Measurements from ENCODE around the gene ZSWIM5.
A peak's percentile ranks its signal among the peaks of the same experiment; 100 is the strongest.
"Not testable (repeated sequence)": the region's sequence is repeated elsewhere in the genome, so short reads cannot be mapped to it uniquely, and the experiment has no call there.

Gene ZSWIM5

GRCh38 chr1:45084562-45084961 is 121.8 kb downstream of the ZSWIM5 start:
- DNase-seq: no peak

- DNase-seq: no peak
Observed at GRCh38 chr1:45079533-45079932, 126.9 kb downstream of the ZSWIM5 start.

GRCh38 chr1:45076959-45077358 is 129.4 kb downstream of the ZSWIM5 start:
- DNase-seq: not testable (repeated sequence)

GRCh38 chr1:45071567-45071966 is 134.8 kb downstream of the ZSWIM5 start:
- no peak for DNase-seq

- DNase-seq: no peak
Observed at GRCh38 chr1:45067806-45068205, 138.6 kb downstream of the ZSWIM5 start.

- no peak for DNase-seq
Observed at GRCh38 chr1:45065083-45065482, 141.3 kb downstream of the ZSWIM5 start.

GRCh38 chr1:45062463-45062862 is 143.9 kb downstream of the ZSWIM5 start:
- not testable (repeated sequence) for DNase-seq

GRCh38 chr1:45059829-45060228 is 146.6 kb downstream of the ZSWIM5 start:
- no peak for DNase-seq

- no peak for DNase-seq
Observed at GRCh38 chr1:45057542-45057941, 148.9 kb downstream of the ZSWIM5 start.

- peak in 1 of 5 experiments; percentile 29 for DNase-seq
Observed at GRCh38 chr1:45051005-45051772, 155.2 kb downstream of the ZSWIM5 start.

- no peak for DNase-seq
Observed at GRCh38 chr1:45047032-45047431, 159.4 kb downstream of the ZSWIM5 start.

GRCh38 chr1:45044916-45045315 is 161.5 kb downstream of the ZSWIM5 start:
- no peak for DNase-seq

GRCh38 chr1:45043094-45043493 is 163.3 kb downstream of the ZSWIM5 start:
- no peak for DNase-seq

GRCh38 chr1:45040297-45040696 is 166.1 kb downstream of the ZSWIM5 start:
- DNase-seq: no peak

GRCh38 chr1:45038661-45039364 is 167.6 kb downstream of the ZSWIM5 start:
- no peak for DNase-seq

- no peak for DNase-seq
Observed at GRCh38 chr1:45038240-45038639, 168.2 kb downstream of the ZSWIM5 start.

GRCh38 chr1:45037456-45037855 is 168.9 kb downstream of the ZSWIM5 start:
- peak in 1 of 5 experiments; percentile 51 for DNase-seq

- no peak for DNase-seq
Observed at GRCh38 chr1:45035631-45036301, 170.6 kb downstream of the ZSWIM5 start.

- DNase-seq: peak in 1 of 5 experiments; percentile 59
Observed at GRCh38 chr1:45033356-45033755, 173.0 kb downstream of the ZSWIM5 start.

- DNase-seq: no peak
Observed at GRCh38 chr1:45032837-45033236, 173.6 kb downstream of the ZSWIM5 start.

- DNase-seq: peak in 1 of 5 experiments; percentile 51
Observed at GRCh38 chr1:45026446-45026845, 180.0 kb downstream of the ZSWIM5 start.

- DNase-seq: no peak
Observed at GRCh38 chr1:45023663-45024062, 182.7 kb downstream of the ZSWIM5 start.

GRCh38 chr1:45018599-45019230 is 187.7 kb downstream of the ZSWIM5 start:
- peak in 3 of 5 experiments; percentile 29 to 75 (median 52) for DNase-seq

Measured in T-helper 2 cell (primary cell).